Liver (tissue), 3 donors: ENCODE measurements around the gene TAS2R20.

Experiments
- CTCF ChIP-seq: fragments of 150-350 bp; IDR thresholded peaks from 2 replicates; pipeline ENCODE4 v1.5.1; 2017; ENCODE audit warnings: improper control_type of control experiment, low read depth, low read length; ENCODE audit not compliant: missing input control
- HNF4A ChIP-seq, 2 donors: conservative IDR thresholded peaks; 2 replicates each; pipeline ENCODE4 v1.6.1; 2016; ENCODE audit warnings: antibody characterized with exemption in 2 of 2, mild to moderate bottlenecking in 2 of 2
- REST ChIP-seq: IDR thresholded peaks from 2 replicates; pipeline ENCODE4 v1.6.1; 2016; ENCODE audit warnings: antibody characterized with exemption, mild to moderate bottlenecking
- donor health status: healthy.
- donor health status: healthy.

GRCh38 chr12:10967409-10967808, 30.7 kb downstream of the TAS2R20 start:
- TF ChIP-seq HNF4A (conservative IDR thresholded peaks at IDR 0.05), result no peak
- TF ChIP-seq CTCF, result no peak
- TF ChIP-seq REST, result no peak
